GM23338 (cell line): ENCODE measurements around the gene FEN1. TPM values are rescaled to one million over a fixed set of nuclear protein-coding genes. Genes with fewer than 3 reads are reported as not detected.

Experiments used
- ATAC-seq: fragments of 200-7000 bp; cut with Tn5 transposase; 3 replicates; pipeline ENCODE4 v1.9.1; 2020
- DNase-seq: peaks from one replicate; pipeline ENCODE4 v3.0.0-alpha.2; 2015; ENCODE audit warnings: low spot score
- H2AFZ ChIP-seq: fragments of 200-600 bp; sonication (generic); 2 replicates; pipeline ENCODE4 v1.8.0; 2016; ENCODE audit warnings: antibody characterized with exemption, mild to moderate bottlenecking, moderate library complexity
- H3F3A ChIP-seq: fragments of 200-600 bp; sonication (generic); replicated peaks from 2 replicates; pipeline ENCODE4 v1.8.0; 2017; ENCODE audit warnings: antibody characterized with exemption, mixed run types, low read depth
- H3K27ac ChIP-seq: fragments of 200-600 bp; sonication (generic); 2 replicates; pipeline ENCODE4 v1.6.1; 2016; ENCODE audit warnings: low read depth
- H3K27me3 ChIP-seq: fragments of 200-600 bp; sonication (generic); 2 replicates; pipeline ENCODE4 v1.8.0; 2016; ENCODE audit warnings: mild to moderate bottlenecking, mixed run types, moderate library complexity; ENCODE audit not compliant: insufficient read depth
- H3K36me3 ChIP-seq: fragments of 200-600 bp; sonication (generic); 2 replicates; pipeline ENCODE4 v1.8.0; 2016; ENCODE audit warnings: mild to moderate bottlenecking; ENCODE audit not compliant: insufficient read depth
- H3K4me1 ChIP-seq: fragments of 200-600 bp; sonication (generic); 2 replicates; pipeline ENCODE4 v1.8.0; 2016; ENCODE audit warnings: mild to moderate bottlenecking, moderate library complexity; ENCODE audit not compliant: insufficient read depth
- H3K4me2 ChIP-seq: fragments of 200-600 bp; sonication (generic); 2 replicates; pipeline ENCODE4 v1.7.1; 2017; ENCODE audit warnings: mixed run types
- H3K4me3 ChIP-seq: fragments of 200-600 bp; sonication (generic); 2 replicates; pipeline ENCODE4 v1.6.1; 2016; ENCODE audit warnings: mixed run types
- H3K79me2 ChIP-seq: fragments of 200-600 bp; sonication (generic); replicated peaks from 2 replicates; pipeline ENCODE4 v1.8.0; 2017; ENCODE audit warnings: mild to moderate bottlenecking; ENCODE audit not compliant: insufficient read depth
- H3K9me2 ChIP-seq: fragments of 200-600 bp; sonication (generic); 2 replicates; pipeline ENCODE4 v1.8.0; 2017; ENCODE audit not compliant: insufficient read depth
- H4K20me1 ChIP-seq: fragments of 200-600 bp; sonication (generic); replicated peaks from 2 replicates; pipeline ENCODE4 v1.8.0; 2017; ENCODE audit warnings: mild to moderate bottlenecking; ENCODE audit not compliant: insufficient read depth
- H3K27ac Mint-ChIP-seq: 2 replicates; pipeline ENCODE4 v1.8.0; 2020; ENCODE audit warnings: inconsistent platforms, mild to moderate bottlenecking, moderate library complexity, mixed read lengths
- H3K27me3 Mint-ChIP-seq: 3 replicates; pipeline ENCODE4 v1.8.0; 2022; ENCODE audit warnings: low read depth, mild to moderate bottlenecking, moderate library complexity, mixed read lengths, inconsistent platforms; ENCODE audit not compliant: insufficient read depth, poor library complexity
- H3K36me3 Mint-ChIP-seq: 3 replicates; pipeline ENCODE4 v1.8.0; 2021; ENCODE audit warnings: low read depth, mild to moderate bottlenecking, inconsistent platforms, moderate library complexity, mixed read lengths
- H3K4me1 Mint-ChIP-seq: 3 replicates; pipeline ENCODE4 v1.8.0; 2020; ENCODE audit warnings: mild to moderate bottlenecking, inconsistent platforms, mixed read lengths
- H3K4me3 Mint-ChIP-seq: 3 replicates; pipeline ENCODE4 v1.8.0; 2021; ENCODE audit warnings: moderate library complexity, mild to moderate bottlenecking, inconsistent platforms, mixed read lengths
- H3K9me3 Mint-ChIP-seq: 3 replicates; pipeline ENCODE4 v1.8.0; 2020; ENCODE audit warnings: moderate library complexity, mild to moderate bottlenecking, inconsistent platforms, mixed read lengths
- CREB1 ChIP-seq: fragments of 250-450 bp; sonication (Bioruptor Pico); IDR thresholded peaks from 2 replicates; pipeline ENCODE4 v1.5.0; 2020; ENCODE audit warnings: low read depth, mild to moderate bottlenecking, moderate library complexity
- CTCF ChIP-seq, 2 experiments: fragments of 200-600 bp in 1 of 2; sonication (generic) in 1 of 2; conservative IDR thresholded peaks; 2 replicates each; pipeline versions ENCODE4 v1.5.1 to v1.6.1; 2016 to 2017; ENCODE audit warnings: antibody characterized with exemption in 2 of 2, low read depth in 2 of 2, mild to moderate bottlenecking in 2 of 2, moderate library complexity in 1 of 2
- ETS1 ChIP-seq: IDR thresholded peaks from 2 replicates; pipeline ENCODE4 v1.6.1; 2016; ENCODE audit warnings: antibody characterized with exemption
- EZH2 ChIP-seq: fragments of 200-600 bp; sonication (generic); IDR thresholded peaks from one replicate; pipeline ENCODE4 v1.8.0; 2017; ENCODE audit warnings: antibody characterized with exemption, mild to moderate bottlenecking, low read depth; ENCODE audit not compliant: unreplicated experiment
- EZH2phosphoT487 ChIP-seq: fragments of 200-600 bp; sonication (generic); IDR thresholded peaks from one replicate; pipeline ENCODE4 v1.8.1; 2018; ENCODE audit warnings: antibody characterized with exemption; ENCODE audit not compliant: unreplicated experiment
- JUNB ChIP-seq: IDR thresholded peaks from one replicate; pipeline ENCODE4 v1.6.1; 2016; ENCODE audit warnings: antibody characterized with exemption; ENCODE audit not compliant: unreplicated experiment
- NANOG ChIP-seq: IDR thresholded peaks from 2 replicates; pipeline ENCODE4 v1.6.1; 2016; ENCODE audit warnings: antibody characterized with exemption, borderline replicate concordance
- POLR2AphosphoS5 ChIP-seq: IDR thresholded peaks from 2 replicates; pipeline ENCODE4 v1.6.1; 2016; ENCODE audit warnings: antibody characterized with exemption, low read depth
- REST ChIP-seq: IDR thresholded peaks from one replicate; pipeline ENCODE4 v1.6.1; 2018; ENCODE audit warnings: antibody characterized with exemption; ENCODE audit not compliant: unreplicated experiment
- STAT1 ChIP-seq: IDR thresholded peaks from one replicate; pipeline ENCODE4 v1.6.1; 2016; ENCODE audit warnings: antibody characterized with exemption; ENCODE audit not compliant: unreplicated experiment
- ZNF114 ChIP-seq: fragments of 250-450 bp; sonication (Bioruptor Pico); IDR thresholded peaks from 2 replicates; pipeline ENCODE4 v1.5.0; 2020; ENCODE audit warnings: mild to moderate bottlenecking, moderate library complexity
- ZNF331 ChIP-seq: fragments of 250-450 bp; sonication (Bioruptor Pico); IDR thresholded peaks from 2 replicates; pipeline ENCODE4 v1.5.0; 2020; ENCODE audit warnings: low read depth, mild to moderate bottlenecking, moderate library complexity
- ZNF462 ChIP-seq: fragments of 250-450 bp; sonication (Bioruptor Pico); IDR thresholded peaks from 2 replicates; pipeline ENCODE4 v1.5.0; 2020; ENCODE audit warnings: mild to moderate bottlenecking, moderate library complexity
- polyA plus RNA-seq: library from polyadenylated mRNA; unstranded; fragments of >200 nt; fragmentation: Nextera tagmentation; extraction: Ambion mirVana; gene quantifications from 2 replicates; pipeline ENCODE4 v1.2.1, GENCODE V29; 2016
- total RNA-seq: library from RNA; depleted of rRNA; stranded (reverse); fragments of >200 nt; shearing (Covaris generic); gene quantifications from 2 replicates; pipeline ENCODE4 v1.2.3, GENCODE V29; 2014

The FEN1 gene
- total and polyA plus RNA-seq, 2 experiments from 2014 or later, result 85.1 to 89.0 TPM

GRCh38 chr11:61827571-61828378 lies 35.1 kb downstream of the FEN1 start, which contains the start of gene FADS2:
TSS of gene FADS2 (plus strand) at chr11:61828300. CDS start at chr11:61828391, 91 bp downstream.
- Mint-ChIP-seq H3K27me3 (peaks cover 25% of the 10 kb centered on the region), H3K36me3 (peaks cover 37% of the 10 kb centered on the region), H3K27ac (peak within 1 kb of the TSS; percentile 97), H3K4me3 (peak within 1 kb of the TSS; percentile 87), H3K9me3 (peaks cover 3% of the 10 kb centered on the region; the same call in 1 of the 3 replicates), H3K4me1 (peaks cover 44% of the 10 kb centered on the region)
- H2AFZ ChIP-seq, result peak within 1 kb of the TSS; percentile 86; the same call in 1 of the 2 replicates
- peak within 1 kb of the TSS; percentile 99 for H3K27ac ChIP-seq
- TF ChIP-seq ETS1 (no peak), ZNF114 (CRISPR knock-in tag) (no peak), ZNF462 (CRISPR knock-in tag) (no peak), NANOG (no peak), POLR2AphosphoS5 (peak; percentile 83), CREB1 (CRISPR knock-in tag) (no peak; the same call in 1 of the 2 replicates), CTCF (conservative IDR thresholded peaks at IDR 0.05; ENCODE audit: low read depth in 2 of 2) (peak in 1 of 2 experiments; percentile 28; a peak in 2 of 4 replicates), ZNF331 (no peak), JUNB (no peak), STAT1 (no peak), EZH2 (no peak), REST (no peak), EZH2phosphoT487 (no peak)
- peaks cover 3% of the 10 kb centered on the region for H3K36me3 ChIP-seq
- H3K9me2 ChIP-seq, result no peaks in the 10 kb centered on the region
- peak within 1 kb of the TSS; percentile 99 for H3K4me3 ChIP-seq
- ATAC-seq (peak; percentile 74), DNase-seq (peak; percentile 90)
- no peaks in the 10 kb centered on the region for H3K27me3 ChIP-seq
- peaks cover 47% of the 10 kb centered on the region for H3K4me1 ChIP-seq
- peaks cover 50% of the 10 kb centered on the region for H3K79me2 ChIP-seq
- H3F3A ChIP-seq, result peaks cover 39% of the 10 kb centered on the region
- H3K4me2 ChIP-seq, result peak within 1 kb of the TSS; percentile 100
- peaks cover 31% of the 10 kb centered on the region for H4K20me1 ChIP-seq
